ENCODE results near the gene MOV10.

Gene MOV10

GRCh38 chr1:112744009-112744578 lies 69.6 kb downstream of the MOV10 start:
- no peaks in the 10 kb centered on the region for H3K27me3 ChIP-seq (replicated peaks; ENCODE audit: insufficient read depth, low read length)
- no peaks in the 10 kb centered on the region for H3K36me3 ChIP-seq (replicated peaks; ENCODE audit: insufficient read depth, low read length)
- TF ChIP-seq, protein P1, sequence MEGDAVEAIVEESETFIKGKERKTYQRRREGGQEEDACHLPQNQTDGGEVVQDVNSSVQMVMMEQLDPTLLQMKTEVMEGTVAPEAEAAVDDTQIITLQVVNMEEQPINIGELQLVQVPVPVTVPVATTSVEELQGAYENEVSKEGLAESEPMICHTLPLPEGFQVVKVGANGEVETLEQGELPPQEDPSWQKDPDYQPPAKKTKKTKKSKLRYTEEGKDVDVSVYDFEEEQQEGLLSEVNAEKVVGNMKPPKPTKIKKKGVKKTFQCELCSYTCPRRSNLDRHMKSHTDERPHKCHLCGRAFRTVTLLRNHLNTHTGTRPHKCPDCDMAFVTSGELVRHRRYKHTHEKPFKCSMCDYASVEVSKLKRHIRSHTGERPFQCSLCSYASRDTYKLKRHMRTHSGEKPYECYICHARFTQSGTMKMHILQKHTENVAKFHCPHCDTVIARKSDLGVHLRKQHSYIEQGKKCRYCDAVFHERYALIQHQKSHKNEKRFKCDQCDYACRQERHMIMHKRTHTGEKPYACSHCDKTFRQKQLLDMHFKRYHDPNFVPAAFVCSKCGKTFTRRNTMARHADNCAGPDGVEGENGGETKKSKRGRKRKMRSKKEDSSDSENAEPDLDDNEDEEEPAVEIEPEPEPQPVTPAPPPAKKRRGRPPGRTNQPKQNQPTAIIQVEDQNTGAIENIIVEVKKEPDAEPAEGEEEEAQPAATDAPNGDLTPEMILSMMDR (IDR thresholded peaks at IDR 0.05; ENCODE audit: low read length), result no peak
- TF ChIP-seq EZH2phosphoT487 (IDR thresholded peaks at IDR 0.05; ENCODE audit: low read length), result no peak
- no peak for TF ChIP-seq EZH2 (optimal IDR thresholded peaks at IDR 0.05; ENCODE audit: low read depth, low read length)
- no peaks in the 10 kb centered on the region for H3F3A ChIP-seq (ENCODE audit: insufficient read depth, low read length)
- H3K79me2 ChIP-seq (ENCODE audit: low read length), result no peaks in the 10 kb centered on the region
- H2AFZ ChIP-seq (ENCODE audit: low read length), result no peak overlapping the region
- H3K9ac ChIP-seq (ENCODE audit: low read length), result no peak overlapping the region
- no peak overlapping the region for H3K27ac ChIP-seq (ENCODE audit: low read length)
- no peaks in the 10 kb centered on the region for H3K4me1 ChIP-seq (ENCODE audit: low read length)
- H3K9me3 ChIP-seq (replicated peaks; ENCODE audit: insufficient read depth, low read length), result no peaks in the 10 kb centered on the region
- DNase-seq, result no peak
- H3K4me2 ChIP-seq (ENCODE audit: low read depth, low read length), result no peak overlapping the region
- H3K4me3 ChIP-seq (ENCODE audit: low read length), result no peak overlapping the region
- no peaks in the 10 kb centered on the region for H4K20me1 ChIP-seq (ENCODE audit: insufficient read depth, low read length)
- no peaks in the 10 kb centered on the region for H3K9me2 ChIP-seq (replicated peaks; ENCODE audit: insufficient read depth, low read length)

DNA sequence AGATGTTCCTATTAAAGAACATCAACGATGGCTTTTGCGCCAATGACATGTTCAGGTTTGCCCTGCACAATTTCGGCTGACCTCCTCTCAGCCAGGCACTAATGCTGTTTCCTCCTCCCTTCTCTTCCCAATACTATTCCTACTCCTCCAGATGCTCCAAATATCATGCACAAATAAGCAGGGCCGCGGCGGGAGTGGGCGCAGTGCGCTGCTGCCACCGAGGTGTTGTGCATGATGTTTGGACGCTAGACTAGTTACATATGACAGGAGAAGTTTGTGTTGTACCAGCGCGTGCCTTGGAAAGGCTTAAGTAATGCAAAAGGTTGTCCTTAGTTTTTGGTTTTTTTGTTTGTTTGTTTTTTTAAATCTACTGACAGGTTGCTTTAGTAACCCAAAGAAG lies 73.9 kb downstream of the MOV10 start:
- H3K9me2 ChIP-seq (replicated peaks; ENCODE audit: insufficient read depth, low read length), result no peaks in the 10 kb centered on the region
- H3K9ac ChIP-seq (ENCODE audit: low read length), result no peak overlapping the region
- no peaks in the 10 kb centered on the region for H3F3A ChIP-seq (ENCODE audit: insufficient read depth, low read length)
- no peaks in the 10 kb centered on the region for H3K36me3 ChIP-seq (replicated peaks; ENCODE audit: insufficient read depth, low read length)
- no peak overlapping the region for H3K4me2 ChIP-seq (ENCODE audit: low read depth, low read length)
- H4K20me1 ChIP-seq (ENCODE audit: insufficient read depth, low read length), result no peaks in the 10 kb centered on the region
- no peak overlapping the region for H3K27ac ChIP-seq (ENCODE audit: low read length)
- H3K9me3 ChIP-seq (replicated peaks; ENCODE audit: insufficient read depth, low read length), result no peaks in the 10 kb centered on the region
- no peaks in the 10 kb centered on the region for H3K79me2 ChIP-seq (ENCODE audit: low read length)
- H2AFZ ChIP-seq (ENCODE audit: low read length), result no peak overlapping the region
- no peak for DNase-seq
- TF ChIP-seq, protein P1 (IDR thresholded peaks at IDR 0.05; ENCODE audit: low read length), result no peak
- no peak for TF ChIP-seq EZH2 (optimal IDR thresholded peaks at IDR 0.05; ENCODE audit: low read depth, low read length)
- no peak for TF ChIP-seq EZH2phosphoT487 (IDR thresholded peaks at IDR 0.05; ENCODE audit: low read length)
- no peaks in the 10 kb centered on the region for H3K4me1 ChIP-seq (ENCODE audit: low read length)
- H3K4me3 ChIP-seq (ENCODE audit: low read length), result no peak overlapping the region
- H3K27me3 ChIP-seq (replicated peaks; ENCODE audit: insufficient read depth, low read length), result no peaks in the 10 kb centered on the region
